GM10248 (cell line): ENCODE measurements around the gene SLAMF7.

Experiments
- CTCF ChIA-PET: fragments of 300-600 bp; sonication (Branson Sonifier 250); formaldehyde crosslinking; extraction: SDS; loops from one replicate; lab custom pipeline; 2021; ENCODE audit warnings: antibody characterized with exemption; lab: Yijun Ruan, JAX
- POLR2A ChIA-PET: fragments of 350-650 bp; sonication (Branson Sonifier 250); formaldehyde crosslinking; extraction: SDS; loops from one replicate; lab custom pipeline; 2020; ENCODE audit warnings: antibody characterized with exemption; lab: Yijun Ruan, JAX
- DNase-seq: peaks from one replicate; pipeline ENCODE4 v3.0.0; 2012; ENCODE audit errors: extremely low spot score
- CTCF ChIP-seq: IDR thresholded peaks from 2 replicates; pipeline ENCODE4 v1.5.1; 2012; ENCODE audit warnings: mild to moderate bottlenecking, low read depth; ENCODE audit errors: extremely low read depth, missing control alignments, control extremely low read depth

SLAMF7 gene

GRCh38 chr1:160789702-160790611, 50.9 kb downstream of the SLAMF7 start:
- CTCF ChIA-PET = interaction anchor here (0.7 to 12.7 kb wide), 10 partner anchors 11 to 162 kb away, joined by 3 to 190 read pairs (median 3); no protein-coding TSS in a partner anchor
- POLR2A ChIA-PET = no interaction called here
- TF ChIP-seq CTCF = no peak
- peak; percentile 75 for DNase-seq

- TF ChIP-seq CTCF = no peak
- CTCF ChIA-PET = interaction anchor here (1.7 to 12.7 kb wide), 5 partner anchors 16 to 160 kb away, joined by 5 to 190 read pairs (median 42); no protein-coding TSS in a partner anchor
- DNase-seq = no peak
- POLR2A ChIA-PET = no interaction called here
Observed at GRCh38 chr1:160794376-160794775, 55.3 kb downstream of the SLAMF7 start.

- CTCF ChIA-PET = interaction anchor here (1.1 to 12.7 kb wide), 8 partner anchors 17 to 195 kb away, joined by 3 to 190 read pairs (median 17); no protein-coding TSS in a partner anchor
- DNase-seq = peak; percentile 74
Observed at GRCh38 chr1:160795951-160796383, 56.9 kb downstream of the SLAMF7 start, which contains the start of gene LY9. LY9 (plus strand) TSS chr1:160796174; CDS start chr1:160796188, 14 bp downstream.

GRCh38 chr1:160797271-160797709, 58.2 kb downstream of the SLAMF7 start:
- DNase-seq = no peak
- POLR2A ChIA-PET = interaction anchor here (0.8 kb wide), 1 partner anchor 58 kb away, joined by 3 read pairs; the partner anchor contains the start of gene SLAMF7
- TF ChIP-seq CTCF = no peak
- CTCF ChIA-PET = interaction anchor here (0.9 to 12.7 kb wide), 11 partner anchors 12 to 156 kb away, joined by 3 to 190 read pairs (median 4); partner anchors contain the start of gene SLAMF7

More at GRCh38 chr1:160795951-160796383, 56.9 kb downstream of the SLAMF7 start, which contains the start of gene LY9:
- no peak for TF ChIP-seq CTCF
- POLR2A ChIA-PET = interaction anchor here (0.8 kb wide), 1 partner anchor 121 kb away, joined by 3 read pairs; no protein-coding TSS in a partner anchor

- POLR2A ChIA-PET = interaction anchor here (0.8 kb wide), 1 partner anchor 59 kb away, joined by 3 read pairs; the partner anchor contains the start of gene SLAMF7
- DNase-seq = no peak
- no peak for TF ChIP-seq CTCF
- CTCF ChIA-PET = interaction anchor here (1.0 to 12.7 kb wide), 7 partner anchors 19 to 67 kb away, joined by 3 to 190 read pairs (median 30); no protein-coding TSS in a partner anchor
Observed at GRCh38 chr1:160797861-160798273, 58.8 kb downstream of the SLAMF7 start.

GRCh38 chr1:160798439-160798838, 59.4 kb downstream of the SLAMF7 start:
- DNase-seq = no peak
- ChIA-PET CTCF (interaction anchor here (0.8 to 12.7 kb wide), 8 partner anchors 20 to 122 kb away, joined by 3 to 190 read pairs (median 18); no protein-coding TSS in a partner anchor), POLR2A (no interaction called here)
- TF ChIP-seq CTCF = no peak
